Measurements from ENCODE around the gene TRPV2. TPM values are rescaled to one million over a fixed set of nuclear protein-coding genes. Genes with fewer than 3 reads are reported as not detected.

Gene TRPV2
- total and polyA plus RNA-seq, 4 donors: 2.9 to 9.3 (median 4.6) TPM

- 95% methylated on average over 3 of the region's 3 CpGs for WGBS
- peaks cover 0 to 3% (median 2%) of the 10 kb centered on the region in 4 donors for H3K36me3 ChIP-seq (ENCODE audit: control insufficient read depth in 4 of 4, insufficient read depth in 3 of 4, low read depth in 1 of 4, low read length in 3 of 4)
- no peak overlapping the region for H3K4me3 ChIP-seq (ENCODE audit: low read depth in 1 of 3, low read length in 3 of 3)
- H3K9ac ChIP-seq (ENCODE audit: low read depth in 1 of 2, low read length in 2 of 2): no peak overlapping the region
- H3K9me3 ChIP-seq (ENCODE audit: control insufficient read depth in 4 of 4, low read length in 3 of 4): no peaks in the 10 kb centered on the region
- DNase-seq (ENCODE audit: low spot score): no peak
- H3K4me1 ChIP-seq (ENCODE audit: control insufficient read depth in 4 of 4, insufficient read depth in 4 of 4, low read length in 3 of 4): peaks cover 0 to 5% (median 0%) of the 10 kb centered on the region in 4 donors
- H3K27ac ChIP-seq (ENCODE audit: low read depth in 1 of 2, low read length in 2 of 2): no peak overlapping the region
- H3K27me3 ChIP-seq (ENCODE audit: control insufficient read depth in 4 of 4, insufficient read depth in 4 of 4, low read length in 3 of 4): no peaks in the 10 kb centered on the region
- TF ChIP-seq RAD21 (IDR thresholded peaks at IDR 0.05) (no peak), REST (IDR thresholded peaks at IDR 0.05) (no peak), EGR1 (IDR thresholded peaks at IDR 0.05; ENCODE audit: low read depth in 2 of 2) (no peak), JUND (IDR thresholded peaks at IDR 0.05) (no peak), FOXA1 (IDR thresholded peaks at IDR 0.05) (no peak), MAX (IDR thresholded peaks at IDR 0.05) (no peak), HNF4G (IDR thresholded peaks at IDR 0.05) (no peak), RXRA (IDR thresholded peaks at IDR 0.05) (no peak), ATF3 (IDR thresholded peaks at IDR 0.05) (no peak), NR2F2 (IDR thresholded peaks at IDR 0.05) (no peak), TAF1 (conservative IDR thresholded peaks at IDR 0.05) (no peak), ZBTB33 (IDR thresholded peaks at IDR 0.05) (no peak), CTCF (IDR thresholded peaks at IDR 0.05; ENCODE audit: low read depth, low read length, missing input control) (no peak)
These were observed 11.6 kb downstream of the TRPV2 start for GRCh38 chr17:16427020-16427419.

GRCh38 chr17:16428098-16428882 is 12.9 kb downstream of the TRPV2 start:
- Histone ChIP-seq H3K27ac (ENCODE audit: low read depth in 1 of 2, low read length in 2 of 2) (no peak overlapping the region), H3K27me3 (ENCODE audit: control insufficient read depth in 4 of 4, insufficient read depth in 4 of 4, low read length in 3 of 4) (no peaks in the 10 kb centered on the region), H3K4me1 (ENCODE audit: control insufficient read depth in 4 of 4, insufficient read depth in 4 of 4, low read length in 3 of 4) (peaks cover 0 to 5% (median 0%) of the 10 kb centered on the region in 4 donors), H3K9me3 (ENCODE audit: control insufficient read depth in 4 of 4, low read length in 3 of 4) (no peaks in the 10 kb centered on the region), H3K9ac (ENCODE audit: low read depth in 1 of 2, low read length in 2 of 2) (no peak overlapping the region), H3K4me3 (ENCODE audit: low read depth in 1 of 3, low read length in 3 of 3) (no peak overlapping the region), H3K36me3 (ENCODE audit: control insufficient read depth in 4 of 4, insufficient read depth in 3 of 4, low read depth in 1 of 4, low read length in 3 of 4) (peaks cover 0 to 2% (median under 1%) of the 10 kb centered on the region in 4 donors)
- no peak for TF ChIP-seq TAF1 (conservative IDR thresholded peaks at IDR 0.05)
- no peak for TF ChIP-seq MAX (IDR thresholded peaks at IDR 0.05)
- TF ChIP-seq JUND (IDR thresholded peaks at IDR 0.05): no peak
- no peak for TF ChIP-seq EGR1 (IDR thresholded peaks at IDR 0.05; ENCODE audit: low read depth in 2 of 2)
- TF ChIP-seq ATF3 (IDR thresholded peaks at IDR 0.05): no peak
- peak in 1 of 2 donors; percentile 78 for TF ChIP-seq RAD21 (IDR thresholded peaks at IDR 0.05)
- peak; percentile 61 for TF ChIP-seq CTCF (IDR thresholded peaks at IDR 0.05; ENCODE audit: low read depth, low read length, missing input control)
- DNase-seq (ENCODE audit: low spot score): peak; percentile 67
- 73% methylated on average over 15 of the region's 15 CpGs for WGBS
